Activated CD4-positive, CD25-positive, alpha-beta regulatory T cell (primary cell): Measurements from ENCODE around the gene ST3GAL5.
"Not testable (repeated sequence)": the region's sequence is repeated elsewhere in the genome, so short reads cannot be mapped to it uniquely, and the experiment has no call there.

Source experiments
- DNase-seq, 4 experiments: peaks; one replicate each; lab custom pipeline; 2025; lab: John Stamatoyannopoulos, UW

ST3GAL5 gene

GRCh38 chr2:85838181-85838580, 50.6 kb downstream of the ST3GAL5 start:
- no peak for DNase-seq

GRCh38 chr2:85834466-85834865, 54.3 kb downstream of the ST3GAL5 start:
- no peak for DNase-seq

- DNase-seq, result no peak
These were observed 57.1 kb downstream of the ST3GAL5 start for GRCh38 chr2:85831735-85832134.

DNA sequence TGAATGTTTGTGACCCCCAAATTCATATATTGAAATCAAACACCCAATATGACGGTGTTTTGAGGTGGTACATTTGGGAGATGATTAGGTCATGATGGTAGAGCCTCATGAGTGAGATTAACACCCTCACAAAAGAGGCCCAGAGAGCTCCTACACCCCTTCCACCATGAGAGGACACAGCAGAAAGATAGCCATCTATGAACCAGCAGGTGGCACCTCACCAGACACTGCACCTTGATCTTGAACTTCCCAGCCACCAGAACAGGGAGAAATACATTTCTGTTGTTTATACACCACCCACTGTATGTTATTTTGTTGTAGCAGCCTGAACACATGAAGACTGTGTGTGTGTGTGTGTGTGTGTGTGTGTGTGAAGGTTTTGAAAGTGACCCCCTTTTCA, 58.1 kb downstream of the ST3GAL5 start:
- DNase-seq, result no peak

DNA sequence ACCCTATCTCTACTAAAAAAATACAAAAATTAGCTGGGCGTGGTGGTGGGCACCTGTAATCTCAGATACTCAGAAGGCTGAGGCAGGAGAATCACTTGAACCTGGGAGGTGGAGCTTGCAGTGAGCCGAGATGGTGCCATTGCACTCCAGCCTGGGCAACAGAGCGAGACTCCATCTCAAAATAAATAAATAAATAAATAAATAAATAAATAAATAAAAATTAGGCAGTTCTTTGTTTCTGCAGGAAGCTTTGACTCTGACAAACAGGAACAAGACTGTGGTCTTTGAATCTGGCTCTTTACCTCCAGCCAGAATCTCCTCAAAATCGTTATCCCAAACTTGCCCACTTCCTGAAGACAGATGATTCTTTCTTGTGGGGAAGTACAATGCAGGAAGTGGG, 59.4 kb downstream of the ST3GAL5 start:
- not testable (repeated sequence) for DNase-seq

DNA sequence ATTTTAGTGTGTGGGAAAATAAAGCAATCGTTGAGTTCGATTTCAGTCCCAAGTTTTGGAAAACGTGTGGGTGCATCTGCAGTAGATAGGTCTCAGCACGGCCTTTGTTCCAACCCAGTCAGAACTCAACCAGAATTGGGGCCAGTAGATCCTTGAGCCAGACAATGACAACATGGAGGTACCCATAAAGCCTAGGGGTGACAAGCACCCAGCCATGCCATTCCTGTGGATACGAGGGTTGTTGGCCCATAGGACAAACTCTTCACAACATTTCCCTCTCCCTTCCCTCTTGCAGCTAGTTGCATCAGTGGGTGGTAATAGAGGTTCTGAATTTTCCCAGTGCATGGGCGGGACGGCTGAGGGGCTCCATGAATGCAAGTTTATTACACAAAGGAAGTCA, 60.1 kb downstream of the ST3GAL5 start:
- DNase-seq, result no peak

GRCh38 chr2:85827879-85828569, 60.8 kb downstream of the ST3GAL5 start:
- no peak for DNase-seq

- peak; percentile 68 to 80 (median 72) for DNase-seq
These were observed 61.6 kb downstream of the ST3GAL5 start for GRCh38 chr2:85826990-85827878.

GRCh38 chr2:85823951-85824350, 64.8 kb downstream of the ST3GAL5 start:
- no peak for DNase-seq

DNA sequence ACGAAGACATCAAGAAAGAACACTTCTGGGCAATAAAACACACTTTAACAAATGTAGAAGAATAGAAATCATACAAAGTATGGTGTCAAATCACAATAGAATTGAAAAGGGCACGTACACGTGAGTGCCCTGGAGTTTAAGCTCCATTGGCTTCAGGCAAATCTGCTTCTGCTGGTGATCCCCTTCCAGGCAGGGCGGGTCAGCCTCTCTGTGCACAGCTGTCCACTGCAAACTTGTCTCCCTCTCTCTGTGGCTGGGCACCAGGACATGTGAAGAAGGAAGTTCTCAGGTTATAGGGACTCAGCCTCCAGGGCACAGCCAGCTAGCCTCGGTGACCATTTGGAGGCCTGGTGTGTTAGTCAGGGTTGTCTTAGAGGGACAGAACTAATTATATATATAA, 66.0 kb downstream of the ST3GAL5 start:
- DNase-seq, result no peak

GRCh38 chr2:85819811-85820510, 68.8 kb downstream of the ST3GAL5 start:
- DNase-seq, result no peak

DNA sequence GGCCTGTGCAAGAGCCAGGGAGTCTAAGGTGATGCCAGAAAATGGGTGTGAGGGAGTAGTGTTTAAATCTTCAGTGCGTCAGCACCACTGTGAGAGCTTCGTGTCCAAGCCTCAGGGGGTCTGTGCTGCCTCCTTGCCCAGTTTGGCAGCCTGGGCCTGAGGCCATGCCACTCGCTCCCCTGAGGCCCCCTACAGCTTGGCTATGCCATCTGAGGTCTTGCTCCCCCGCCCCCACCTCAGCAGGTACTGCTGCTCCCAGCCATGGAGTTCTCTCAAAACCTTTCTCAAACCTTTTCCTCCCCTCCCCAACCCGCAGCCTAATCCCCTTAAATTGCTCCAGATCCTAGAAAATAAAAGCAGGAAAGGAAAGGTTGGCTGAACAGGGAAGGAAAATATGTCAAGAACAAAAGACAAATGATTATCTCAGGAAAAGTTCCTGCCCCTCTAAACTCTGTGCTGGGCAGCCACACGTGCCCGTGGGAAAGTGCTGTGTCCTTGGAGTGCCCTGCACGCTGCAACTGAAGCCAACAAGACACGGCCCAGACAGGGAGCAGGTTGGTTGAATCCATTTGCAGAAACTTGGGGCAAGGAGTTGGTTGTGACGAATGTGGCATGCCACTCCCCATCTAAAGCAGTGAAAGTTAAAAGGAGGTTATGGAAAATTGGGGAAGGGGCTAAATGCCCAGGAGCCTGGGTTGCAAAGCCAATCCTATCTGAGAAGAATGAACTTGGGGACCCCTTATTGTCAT, 73.8 kb downstream of the ST3GAL5 start:
- DNase-seq, result no peak

- DNase-seq, result peak; percentile 46 to 69 (median 60)
These were observed 74.6 kb downstream of the ST3GAL5 start for GRCh38 chr2:85813982-85814801.

- DNase-seq, result no peak
These were observed 75.4 kb downstream of the ST3GAL5 start for GRCh38 chr2:85813211-85813981.

DNA sequence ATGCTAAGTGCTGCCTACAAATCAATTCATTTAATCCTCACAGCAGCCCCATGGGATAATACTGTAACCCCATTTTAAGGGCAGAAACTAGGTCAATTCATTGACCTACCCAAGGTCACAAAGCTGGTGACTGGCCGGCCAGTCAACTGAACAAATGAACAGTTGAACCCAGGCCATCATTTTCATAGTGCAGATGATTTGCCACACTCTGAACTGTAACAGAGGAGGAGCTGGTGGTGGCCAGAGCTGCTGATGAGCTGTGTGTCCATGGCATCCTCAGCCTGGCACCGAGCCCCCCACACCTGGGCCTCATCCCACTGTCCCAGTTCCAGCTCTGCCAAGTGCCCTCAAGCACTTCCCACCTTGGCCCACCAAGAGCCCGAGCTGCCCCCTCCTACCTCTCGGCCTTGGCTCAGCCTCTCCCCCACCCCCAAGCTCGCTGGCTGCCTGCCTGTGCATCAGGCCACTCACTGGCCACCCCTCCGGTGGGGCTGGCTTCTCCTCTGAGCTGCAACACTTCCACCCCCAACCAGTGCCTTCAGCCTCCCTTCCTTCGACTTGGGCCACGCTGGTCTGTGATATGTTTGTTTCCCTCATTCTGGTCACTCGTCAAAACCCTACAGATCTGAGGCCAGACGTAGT, 76.6 kb downstream of the ST3GAL5 start:
- DNase-seq, result no peak

- DNase-seq, result no peak
These were observed 77.4 kb downstream of the ST3GAL5 start for GRCh38 chr2:85811180-85812093.

- DNase-seq, result no peak
These were observed 78.2 kb downstream of the ST3GAL5 start for GRCh38 chr2:85810371-85811179.

GRCh38 chr2:85807756-85808155, 81.0 kb downstream of the ST3GAL5 start:
- DNase-seq, result no peak
